Tibial nerve (tissue), 4 donors: Measurements from ENCODE around the gene PSMD12. TPM values are rescaled to one million over a fixed set of nuclear protein-coding genes. Genes with fewer than 3 reads are reported as not detected.
"Not testable (repeated sequence)": the region's sequence is repeated elsewhere in the genome, so short reads cannot be mapped to it uniquely, and the experiment has no call there.

Experiments
- DNase-seq, 2 donors: peaks; one replicate each; pipeline ENCODE4 v3.0.0-alpha.2; 2019; ENCODE audit warnings: low spot score in 2 of 2
- H3K27ac ChIP-seq, 4 donors: fragments of 200-600 bp; sonication (generic) in 3 of 4; one replicate each; pipeline ENCODE4 v1.5.1; 2017 to 2019; ENCODE audit warnings: mild to moderate bottlenecking in 1 of 4
- H3K27me3 ChIP-seq, 2 donors: fragments of 200-600 bp; sonication (generic) in 1 of 2; one replicate each; pipeline versions ENCODE4 v1.5.1 to v1.6.0; 2017 to 2019
- H3K36me3 ChIP-seq, 3 donors: fragments of 200-600 bp; sonication (generic); one replicate each; pipeline ENCODE4 v1.5.1; 2018 to 2019
- H3K4me1 ChIP-seq, 4 donors: fragments of 200-600 bp; sonication (generic) in 3 of 4; one replicate each; pipeline ENCODE4 v1.5.1; 2017 to 2019
- H3K4me3 ChIP-seq, 4 donors: fragments of 200-600 bp; sonication (generic) in 3 of 4; one replicate each; pipeline ENCODE4 v1.5.1; 2017 to 2019; ENCODE audit warnings: mild to moderate bottlenecking in 1 of 4, moderate library complexity in 1 of 4
- H3K9me3 ChIP-seq, 4 donors: fragments of 200-600 bp; sonication (generic) in 3 of 4; one replicate each; pipeline ENCODE4 v1.5.1; 2017 to 2019
- CTCF ChIP-seq, 5 experiments: fragments of 200-600 bp in 3 of 5; fragments of 450-650 bp in 2 of 5; sonication (generic) in 3 of 5; IDR thresholded peaks; one replicate each; pipeline ENCODE4 v1.5.1; 2016 to 2019; ENCODE audit warnings: antibody characterized with exemption in 5 of 5, mild to moderate bottlenecking in 3 of 5, moderate library complexity in 2 of 5
- EP300 ChIP-seq, 2 donors: sonication (generic); formaldehyde crosslinking; IDR thresholded peaks; one replicate each; pipeline ENCODE4 v1.6.1; 2017; ENCODE audit warnings: antibody characterized with exemption in 2 of 2, mild to moderate bottlenecking in 1 of 2
- POLR2A ChIP-seq, 2 donors: fragments of 450-650 bp; IDR thresholded peaks; one replicate each; pipeline ENCODE4 v1.6.1; 2017; ENCODE audit warnings: antibody characterized with exemption in 2 of 2, mild to moderate bottlenecking in 2 of 2, moderate library complexity in 2 of 2
- WGBS, 2 donors: methylation state at CpG; one replicate each; pipeline ENCODE4 v1.1.5; 2018; 5-methylcytosine and 5-hydroxymethylcytosine counted together
- total RNA-seq, 4 donors: library from RNA; depleted of rRNA; stranded (reverse); fragments of >200 nt; gene quantifications; one replicate each; pipeline ENCODE4 v1.1.0, GENCODE V29; 2016

Gene PSMD12
- total RNA-seq, 4 donors from 2014 or later, result 16.1 to 24.7 (median 22.4) TPM

GRCh38 chr17:67316781-67317180 is 49.6 kb downstream of the PSMD12 start:
- 85 to 86% methylated on average over 5 of the region's 5 CpGs for WGBS, 2 donors
- H3K4me3 ChIP-seq, result no peak overlapping the region
- no peak for DNase-seq
- no peaks in the 10 kb centered on the region for H3K9me3 ChIP-seq
- H3K27me3 ChIP-seq, result no peaks in the 10 kb centered on the region
- no peak for TF ChIP-seq POLR2A (IDR thresholded peaks at IDR 0.05)
- no peak for TF ChIP-seq EP300 (IDR thresholded peaks at IDR 0.05)
- TF ChIP-seq CTCF (IDR thresholded peaks at IDR 0.05), result no peak
- peaks cover 0 to 4% (median 0%) of the 10 kb centered on the region in 4 donors for H3K4me1 ChIP-seq
- H3K27ac ChIP-seq, result no peak overlapping the region
- no peaks in the 10 kb centered on the region for H3K36me3 ChIP-seq

GRCh38 chr17:67315865-67316264 is 50.5 kb downstream of the PSMD12 start:
- Histone ChIP-seq H3K9me3 (no peaks in the 10 kb centered on the region), H3K4me1 (peaks cover 0 to 4% (median 0%) of the 10 kb centered on the region in 4 donors), H3K27ac (no peak overlapping the region), H3K4me3 (no peak overlapping the region), H3K27me3 (no peaks in the 10 kb centered on the region), H3K36me3 (no peaks in the 10 kb centered on the region)
- DNase-seq, result no peak
- TF ChIP-seq POLR2A (IDR thresholded peaks at IDR 0.05), result no peak
- no peak for TF ChIP-seq EP300 (IDR thresholded peaks at IDR 0.05)
- no peak for TF ChIP-seq CTCF (IDR thresholded peaks at IDR 0.05)

GRCh38 chr17:67312265-67312664 is 54.1 kb downstream of the PSMD12 start:
- TF ChIP-seq EP300 (IDR thresholded peaks at IDR 0.05), result peak in 1 of 2 donors; percentile 27
- TF ChIP-seq CTCF (IDR thresholded peaks at IDR 0.05), result no peak
- no peak for DNase-seq
- no peak overlapping the region for H3K27ac ChIP-seq
- no peaks in the 10 kb centered on the region for H3K9me3 ChIP-seq
- no peaks in the 10 kb centered on the region for H3K36me3 ChIP-seq
- H3K27me3 ChIP-seq, result no peaks in the 10 kb centered on the region
- 54 to 61% methylated on average over 6 of the region's 6 CpGs for WGBS, 2 donors
- no peak overlapping the region for H3K4me3 ChIP-seq
- H3K4me1 ChIP-seq, result peaks cover 0 to 4% (median 0%) of the 10 kb centered on the region in 4 donors

- no peaks in the 10 kb centered on the region for H3K27me3 ChIP-seq
- no peak for TF ChIP-seq EP300 (IDR thresholded peaks at IDR 0.05)
- TF ChIP-seq CTCF (IDR thresholded peaks at IDR 0.05), result no peak
- no peak for TF ChIP-seq POLR2A (IDR thresholded peaks at IDR 0.05)
- H3K4me3 ChIP-seq, result no peak overlapping the region
- WGBS, 2 donors, result 68 to 69% methylated on average over 4 of the region's 4 CpGs
- peaks cover 0 to 4% (median 0%) of the 10 kb centered on the region in 4 donors for H3K4me1 ChIP-seq
- H3K36me3 ChIP-seq, result no peaks in the 10 kb centered on the region
- H3K9me3 ChIP-seq, result no peaks in the 10 kb centered on the region
- DNase-seq, result no peak
- H3K27ac ChIP-seq, result no peak overlapping the region
Measured at GRCh38 chr17:67311575-67311974, 54.8 kb downstream of the PSMD12 start.

GRCh38 chr17:67310406-67310805 is 56.0 kb downstream of the PSMD12 start:
- H3K9me3 ChIP-seq, result no peaks in the 10 kb centered on the region
- H3K4me3 ChIP-seq, result no peak overlapping the region
- TF ChIP-seq CTCF (IDR thresholded peaks at IDR 0.05), result no peak
- no peak for TF ChIP-seq POLR2A (IDR thresholded peaks at IDR 0.05)
- WGBS, 2 donors, result 95 to 100% methylated on average over 10 of the region's 10 CpGs
- no peak overlapping the region for H3K27ac ChIP-seq
- H3K4me1 ChIP-seq, result peaks cover 0 to 4% (median 0%) of the 10 kb centered on the region in 4 donors
- H3K36me3 ChIP-seq, result no peaks in the 10 kb centered on the region
- no peak for DNase-seq
- no peaks in the 10 kb centered on the region for H3K27me3 ChIP-seq

GRCh38 chr17:67305446-67306235 is 60.7 kb downstream of the PSMD12 start:
- H3K4me1 ChIP-seq, DNase-seq, H3K27ac ChIP-seq, H3K9me3 ChIP-seq, H3K4me3 ChIP-seq, H3K36me3 ChIP-seq, H3K27me3 ChIP-seq: not testable (repeated sequence)
- WGBS, 2 donors, result 69 to 73% methylated on average over 10 of the region's 10 CpGs
